RPMI8226 (cell line): ENCODE data around the gene TOP2B.
A peak's percentile ranks its signal among the peaks of the same experiment; 100 is the strongest.

Experiments
- DNase-seq: peaks from one replicate; pipeline ENCODE4 v3.0.0-alpha.2; 2015

The TOP2B gene

GRCh38 chr3:25580534-25580933, 84.2 kb downstream of the TOP2B start:
- DNase-seq: no peak

- DNase-seq: no peak
Measured at GRCh38 chr3:25578059-25578458, 86.6 kb downstream of the TOP2B start.

GRCh38 chr3:25576831-25577454, 87.8 kb downstream of the TOP2B start:
- peak; percentile 28 for DNase-seq

- DNase-seq: no peak
Measured at GRCh38 chr3:25576146-25576545, 88.6 kb downstream of the TOP2B start.

- DNase-seq: no peak
Measured at GRCh38 chr3:25575001-25575400, 89.7 kb downstream of the TOP2B start.

GRCh38 chr3:25574172-25574765, 90.4 kb downstream of the TOP2B start:
- DNase-seq: no peak

GRCh38 chr3:25573386-25574171, 91.1 kb downstream of the TOP2B start:
- DNase-seq: no peak

GRCh38 chr3:25572919-25573385, 91.8 kb downstream of the TOP2B start:
- no peak for DNase-seq

- DNase-seq: no peak
Measured at GRCh38 chr3:25572336-25572735, 92.4 kb downstream of the TOP2B start.

GRCh38 chr3:25571285-25571684, 93.4 kb downstream of the TOP2B start:
- DNase-seq: no peak

GRCh38 chr3:25568525-25569078, 96.1 kb downstream of the TOP2B start:
- no peak for DNase-seq

- DNase-seq: no peak
Measured at GRCh38 chr3:25567806-25568524, 96.7 kb downstream of the TOP2B start.

- DNase-seq: no peak
Measured at GRCh38 chr3:25567388-25567787, 97.3 kb downstream of the TOP2B start.

- DNase-seq: no peak
Measured at GRCh38 chr3:25566358-25566920, 98.3 kb downstream of the TOP2B start.

- DNase-seq: no peak
Measured at GRCh38 chr3:25565807-25566206, 98.9 kb downstream of the TOP2B start.

GRCh38 chr3:25564075-25564474, 100.6 kb downstream of the TOP2B start:
- DNase-seq: no peak

GRCh38 chr3:25563601-25564000, 101.1 kb downstream of the TOP2B start:
- DNase-seq: no peak

- no peak for DNase-seq
Measured at GRCh38 chr3:25558796-25559195, 105.9 kb downstream of the TOP2B start.

GRCh38 chr3:25558121-25558520, 106.6 kb downstream of the TOP2B start:
- no peak for DNase-seq

GRCh38 chr3:25557694-25558093, 107.0 kb downstream of the TOP2B start:
- DNase-seq: no peak

- DNase-seq: no peak
Measured at GRCh38 chr3:25556447-25556846, 108.3 kb downstream of the TOP2B start.

- DNase-seq: no peak
Measured at GRCh38 chr3:25555695-25556437, 108.8 kb downstream of the TOP2B start.
